GM12878 (cell line): Measurements from ENCODE around the gene LDLR. TPM values are rescaled to one million over a fixed set of nuclear protein-coding genes. Genes with fewer than 3 reads are reported as not detected.

Source experiments
- ATAC-seq: fragments of 200-7000 bp; cut with Tn5 transposase; 3 replicates; pipeline ENCODE4 v1.9.1; 2020; ENCODE audit warnings: mild to moderate bottlenecking, moderate library complexity
- BruUV-seq: library from RNA; stranded (reverse); fragments of 400-500 nt; replicated peaks from 2 replicates; lab custom pipeline; 2021; lab: Mats Ljungman, UMichigan
- CTCF ChIA-PET: fragments of 300-600 bp; sonication (Branson Sonifier 250); formaldehyde crosslinking; extraction: SDS; loops from one replicate; lab custom pipeline; 2021; ENCODE audit warnings: inconsistent platforms; lab: Yijun Ruan, JAX
- POLR2A ChIA-PET: fragments of 350-600 bp; formaldehyde crosslinking; extraction: SDS; loops from one replicate; lab custom pipeline; 2021; ENCODE audit warnings: inconsistent platforms; lab: Charles Lee
- RAD21 ChIA-PET: fragments of 300-600 bp; sonication (Branson Sonifier 250); formaldehyde crosslinking; loops from one replicate; lab custom pipeline; 2023; ENCODE audit warnings: antibody characterized with exemption; ENCODE audit not compliant: unreplicated experiment; lab: Charles Lee
- SMC1A ChIA-PET: fragments of 300-600 bp; sonication (Branson Sonifier 250); formaldehyde crosslinking; loops from one replicate; lab custom pipeline; 2023; ENCODE audit not compliant: unreplicated experiment, uncharacterized antibody; lab: Charles Lee
- DNase-seq: peaks from one replicate; pipeline ENCODE4 v3.0.0-alpha.2; 2011; ENCODE audit warnings: low read depth, low spot score
- FAIRE-seq: peaks from 3 replicates; lab custom pipeline; 2011; peaks lifted over from hg19 to GRCh38; lab: Jason Lieb, UNC
- H2AFZ ChIP-seq: 2 replicates; pipeline ENCODE4 v1.6.0; 2011; ENCODE audit warnings: low read depth, low read length, control low read depth; ENCODE audit not compliant: control insufficient read depth
- H3K27ac ChIP-seq: 2 replicates; pipeline ENCODE4 v1.5.1; 2011; ENCODE audit warnings: control low read depth; ENCODE audit not compliant: control insufficient read depth, insufficient read depth
- H3K27me3 ChIP-seq, 2 experiments: replicated peaks in 1 of 2; 2 replicates each; pipeline versions ENCODE4 v1.6.0 to v1.6.1; 2011; ENCODE audit warnings: low read length in 1 of 2; ENCODE audit not compliant: control insufficient read depth in 2 of 2, insufficient read depth in 2 of 2
- H3K36me3 ChIP-seq, 2 experiments: 2 replicates each; pipeline ENCODE4 v1.5.1; 2011; ENCODE audit warnings: low read length in 1 of 2; ENCODE audit not compliant: control insufficient read depth in 2 of 2, insufficient read depth in 2 of 2
- H3K4me1 ChIP-seq: 2 replicates; pipeline ENCODE4 v1.6.1; 2011; ENCODE audit warnings: mild to moderate bottlenecking, low read length, moderate library complexity, mixed read lengths; ENCODE audit not compliant: control insufficient read depth, insufficient read depth
- H3K4me2 ChIP-seq: 2 replicates; pipeline ENCODE4 v1.6.0; 2011; ENCODE audit warnings: control low read depth; ENCODE audit not compliant: control insufficient read depth, insufficient read depth
- H3K4me3 ChIP-seq: fragments of 200-600 bp; sonication (generic); 2 replicates; pipeline ENCODE4 v1.5.1; 2016
- H3K79me2 ChIP-seq: 2 replicates; pipeline ENCODE4 v1.6.0; 2011; ENCODE audit warnings: low read length; ENCODE audit not compliant: control insufficient read depth, insufficient read depth
- H3K9ac ChIP-seq: 2 replicates; pipeline ENCODE4 v1.8.0; 2011; ENCODE audit warnings: low read length, control low read depth, mixed read lengths; ENCODE audit not compliant: control insufficient read depth, insufficient read depth
- H3K9me3 ChIP-seq: replicated peaks from 3 replicates; pipeline ENCODE4 v1.5.1; 2011; ENCODE audit warnings: mild to moderate bottlenecking, low read length; ENCODE audit not compliant: control insufficient read depth, insufficient read depth
- H4K20me1 ChIP-seq: 2 replicates; pipeline ENCODE4 v1.6.0; 2011; ENCODE audit not compliant: control insufficient read depth, insufficient read depth
- EGR1 ChIP-seq, 2 experiments: IDR thresholded peaks; 1 replicate in 1 of 2; 2 replicates in 1 of 2; pipeline ENCODE4 v1.6.1; 2011 to 2012; ENCODE audit warnings: low read depth in 2 of 2, low read length in 2 of 2, borderline replicate concordance in 1 of 2, mild to moderate bottlenecking in 1 of 2, moderate library complexity in 1 of 2
- EZH2 ChIP-seq: IDR thresholded peaks from 2 replicates; pipeline ENCODE4 v1.6.1; 2012; ENCODE audit warnings: low read depth, mild to moderate bottlenecking, control low read depth, inconsistent platforms, low read length, borderline replicate concordance; ENCODE audit not compliant: control insufficient read depth
- POLR2A ChIP-seq: IDR thresholded peaks from 2 replicates; pipeline ENCODE4 v1.6.1; 2011; ENCODE audit warnings: low read depth, mild to moderate bottlenecking, low read length
- SMAD5 ChIP-seq: IDR thresholded peaks from 2 replicates; pipeline ENCODE4 v1.6.1; 2016; ENCODE audit warnings: antibody characterized with exemption, low read depth
- SREBF1 ChIP-seq: IDR thresholded peaks from 2 replicates; pipeline ENCODE4 v1.6.1; 2012; ENCODE audit warnings: mild to moderate bottlenecking, low read length
- ZBTB33 ChIP-seq: fragments of 450-650 bp; IDR thresholded peaks from 2 replicates; pipeline ENCODE4 v1.6.1; 2017; ENCODE audit warnings: mild to moderate bottlenecking
- WGBS: methylation state at CpG from one replicate; pipeline ENCODE4 v1.1.6; 2016; ENCODE audit warnings: low lambda C conversion rate; ENCODE audit not compliant: insufficient replicate concordance, insufficient coverage; ENCODE audit errors: missing lambda C conversion rate; 5-methylcytosine and 5-hydroxymethylcytosine counted together
- in situ Hi-C: fragments of 300-500 bp; cut with MboI; formaldehyde crosslinking; loops from 9 replicates; pipeline ENCODE4 v1.14.3; 2018; ENCODE audit warnings: mixed read lengths
- intact Hi-C: fragments of 100-400 bp; cut with micrococcal nuclease; formaldehyde crosslinking; loops from one replicate; pipeline ENCODE4 v1.14.2; 2022; ENCODE audit not compliant: unreplicated experiment
- polyA plus RNA-seq, 11 experiments: library from polyadenylated mRNA; depleted of rRNA in 4 of 11; unstranded in 6 of 11; stranded (reverse) in 5 of 11; fragments of >200 nt; fragmentation: Nextera tagmentation in 4 of 11; fragmentation: Illumina TruSeq in 1 of 11; extraction: Ambion mirVana in 4 of 11; extraction: Trizol in 1 of 11; gene quantifications; 1 replicate in 1 of 11; 2 replicates in 10 of 11; pipeline versions ENCODE4 v1.2.1 to v1.2.3, GENCODE V29; 2011 to 2016; ENCODE audit warnings: inconsistent platforms in 2 of 11, missing spikeins in 2 of 11, low read depth in 1 of 11
- total RNA-seq, 4 experiments: library from RNA; depleted of rRNA in 3 of 4; stranded (reverse); fragments of >200 nt in 3 of 4; fragmentation: Illumina TruSeq in 1 of 4; extraction: Trizol in 1 of 4; gene quantifications; 2 replicates each; pipeline versions ENCODE4 v1.2.1 to v1.2.3, GENCODE V29; 2013 to 2021

Gene LDLR
- total and polyA plus RNA-seq, 10 of the 15 experiments (the other 5 are each of a cell fraction or from before 2014, with no cell fraction given): 11.3 to 59.2 (median 27.3) TPM

- WGBS: 100% methylated on average over 8 of the region's 8 CpGs
- H3K4me1 ChIP-seq: no peaks in the 10 kb centered on the region
- FAIRE-seq (peak; percentile 41), DNase-seq (no peak), ATAC-seq (no peak)
- H3K79me2 ChIP-seq: no peaks in the 10 kb centered on the region
- no peak overlapping the region for H3K27ac ChIP-seq
- no TSS peak for BruUV-seq
- in situ Hi-C loops: no loop called here
- POLR2A ChIA-PET: no interaction called here
- no peaks in the 10 kb centered on the region for H3K9me3 ChIP-seq
- no peaks in the 10 kb centered on the region for H3K27me3 ChIP-seq
- peaks cover 2 to 5% of the 10 kb centered on the region in 2 experiments; a peak in 3 of 4 replicates for H3K36me3 ChIP-seq
- H3K4me3 ChIP-seq: no peak overlapping the region
- H2AFZ ChIP-seq: no peak overlapping the region
- no peak overlapping the region for H3K9ac ChIP-seq
- H3K4me2 ChIP-seq: no peak overlapping the region
- intact Hi-C loops: no loop called here
- RAD21 ChIA-PET: interaction anchor here (0.9 kb wide), 2 partner anchors 32 to 58 kb away, joined by 3 read pairs; no protein-coding TSS in a partner anchor
- CTCF ChIA-PET: interaction anchor here (0.8 kb wide), 1 partner anchor 63 kb away, joined by 3 read pairs; no protein-coding TSS in a partner anchor
- no peaks in the 10 kb centered on the region for H4K20me1 ChIP-seq
- TF ChIP-seq EGR1 (IDR thresholded peaks at IDR 0.05; ENCODE audit: borderline replicate concordance in 1 of 2, low read depth in 2 of 2, low read length in 2 of 2): no peak
- no peak for TF ChIP-seq SREBF1
- no peak for TF ChIP-seq SMAD5
- TF ChIP-seq EZH2: no peak
- TF ChIP-seq POLR2A: 0 out of 2 replicates have a peak, but pooled peaks have one; percentile 20
- no peak for TF ChIP-seq ZBTB33
- SMC1A ChIA-PET: no interaction called here
These were observed 21.7 kb upstream of the LDLR start for GRCh38 chr19:11067356-11068113.
